GM12878 (cell line): ENCODE results near the gene ATP5PB. TPM values are rescaled to one million over a fixed set of nuclear protein-coding genes. Genes with fewer than 3 reads are reported as not detected.

Experiments
- ATAC-seq: fragments of 200-7000 bp; cut with Tn5 transposase; 3 replicates; pipeline ENCODE4 v1.9.1; 2020; ENCODE audit warnings: mild to moderate bottlenecking, moderate library complexity
- BruUV-seq: library from RNA; stranded (reverse); fragments of 400-500 nt; replicated peaks from 2 replicates; lab custom pipeline; 2021; lab: Mats Ljungman, UMichigan
- CTCF ChIA-PET: fragments of 300-600 bp; sonication (Branson Sonifier 250); formaldehyde crosslinking; extraction: SDS; loops from one replicate; lab custom pipeline; 2021; ENCODE audit warnings: inconsistent platforms; lab: Yijun Ruan, JAX
- POLR2A ChIA-PET: fragments of 350-600 bp; formaldehyde crosslinking; extraction: SDS; loops from one replicate; lab custom pipeline; 2021; ENCODE audit warnings: inconsistent platforms; lab: Charles Lee
- RAD21 ChIA-PET: fragments of 300-600 bp; sonication (Branson Sonifier 250); formaldehyde crosslinking; loops from one replicate; lab custom pipeline; 2023; ENCODE audit warnings: antibody characterized with exemption; ENCODE audit not compliant: unreplicated experiment; lab: Charles Lee
- SMC1A ChIA-PET: fragments of 300-600 bp; sonication (Branson Sonifier 250); formaldehyde crosslinking; loops from one replicate; lab custom pipeline; 2023; ENCODE audit not compliant: unreplicated experiment, uncharacterized antibody; lab: Charles Lee
- DNase-seq: peaks from one replicate; pipeline ENCODE4 v3.0.0-alpha.2; 2011; ENCODE audit warnings: low read depth, low spot score
- FAIRE-seq: peaks from 3 replicates; lab custom pipeline; 2011; peaks lifted over from hg19 to GRCh38; lab: Jason Lieb, UNC
- H2AFZ ChIP-seq: 2 replicates; pipeline ENCODE4 v1.6.0; 2011; ENCODE audit warnings: low read depth, low read length, control low read depth; ENCODE audit not compliant: control insufficient read depth
- H3K27ac ChIP-seq: 2 replicates; pipeline ENCODE4 v1.5.1; 2011; ENCODE audit warnings: control low read depth; ENCODE audit not compliant: control insufficient read depth, insufficient read depth
- H3K27me3 ChIP-seq, 2 experiments: replicated peaks in 1 of 2; 2 replicates each; pipeline versions ENCODE4 v1.6.0 to v1.6.1; 2011; ENCODE audit warnings: low read length in 1 of 2; ENCODE audit not compliant: control insufficient read depth in 2 of 2, insufficient read depth in 2 of 2
- H3K36me3 ChIP-seq, 2 experiments: 2 replicates each; pipeline ENCODE4 v1.5.1; 2011; ENCODE audit warnings: low read length in 1 of 2; ENCODE audit not compliant: control insufficient read depth in 2 of 2, insufficient read depth in 2 of 2
- H3K4me1 ChIP-seq: 2 replicates; pipeline ENCODE4 v1.6.1; 2011; ENCODE audit warnings: mild to moderate bottlenecking, low read length, moderate library complexity, mixed read lengths; ENCODE audit not compliant: control insufficient read depth, insufficient read depth
- H3K4me2 ChIP-seq: 2 replicates; pipeline ENCODE4 v1.6.0; 2011; ENCODE audit warnings: control low read depth; ENCODE audit not compliant: control insufficient read depth, insufficient read depth
- H3K4me3 ChIP-seq: fragments of 200-600 bp; sonication (generic); 2 replicates; pipeline ENCODE4 v1.5.1; 2016
- H3K79me2 ChIP-seq: 2 replicates; pipeline ENCODE4 v1.6.0; 2011; ENCODE audit warnings: low read length; ENCODE audit not compliant: control insufficient read depth, insufficient read depth
- H3K9ac ChIP-seq: 2 replicates; pipeline ENCODE4 v1.8.0; 2011; ENCODE audit warnings: low read length, control low read depth, mixed read lengths; ENCODE audit not compliant: control insufficient read depth, insufficient read depth
- H3K9me3 ChIP-seq: replicated peaks from 3 replicates; pipeline ENCODE4 v1.5.1; 2011; ENCODE audit warnings: mild to moderate bottlenecking, low read length; ENCODE audit not compliant: control insufficient read depth, insufficient read depth
- H4K20me1 ChIP-seq: 2 replicates; pipeline ENCODE4 v1.6.0; 2011; ENCODE audit not compliant: control insufficient read depth, insufficient read depth
- BACH1 ChIP-seq: fragments of 450-650 bp; IDR thresholded peaks from 2 replicates; pipeline ENCODE4 v1.6.1; 2017; ENCODE audit warnings: mild to moderate bottlenecking, borderline replicate concordance
- CBX5 ChIP-seq: sonication (generic); IDR thresholded peaks from 2 replicates; pipeline ENCODE4 v1.6.1; 2016; ENCODE audit warnings: low read depth, moderate library complexity, mild to moderate bottlenecking, inconsistent platforms
- DPF2 ChIP-seq: fragments of 450-650 bp; IDR thresholded peaks from 2 replicates; pipeline ENCODE4 v1.6.1; 2017; ENCODE audit warnings: mild to moderate bottlenecking
- E4F1 ChIP-seq: fragments of 450-650 bp; IDR thresholded peaks from 2 replicates; pipeline ENCODE4 v1.6.1; 2018; ENCODE audit warnings: borderline replicate concordance, mild to moderate bottlenecking; ENCODE audit not compliant: partially characterized antibody
- HDAC2 ChIP-seq: fragments of 200-600 bp; sonication (generic); IDR thresholded peaks from 2 replicates; pipeline ENCODE4 v1.6.1; 2017
- MYB ChIP-seq: fragments of 150-350 bp; IDR thresholded peaks from 2 replicates; pipeline ENCODE4 v1.6.1; 2014; ENCODE audit warnings: mild to moderate bottlenecking, low read depth, low read length, borderline replicate concordance
- RAD21 ChIP-seq: IDR thresholded peaks from 2 replicates; pipeline ENCODE4 v1.6.1; 2011; ENCODE audit warnings: mild to moderate bottlenecking, low read depth, low read length, moderate library complexity; ENCODE audit not compliant: insufficient read depth
- RB1 ChIP-seq: fragments of 450-650 bp; formaldehyde crosslinking; IDR thresholded peaks from 2 replicates; pipeline ENCODE4 v1.6.1; 2017; ENCODE audit warnings: mild to moderate bottlenecking, borderline replicate concordance
- RELA ChIP-seq: fragments of 450-650 bp; IDR thresholded peaks from 2 replicates; pipeline ENCODE4 v1.8.0; 2014; ENCODE audit warnings: borderline replicate concordance; ENCODE audit not compliant: partially characterized antibody
- SIN3A ChIP-seq: IDR thresholded peaks from 2 replicates; pipeline ENCODE4 v1.6.1; 2012; ENCODE audit warnings: low read depth, low read length, improper control_type of control experiment
- STAT1 ChIP-seq: fragments of 450-650 bp; conservative IDR thresholded peaks from 2 replicates; pipeline ENCODE4 v1.6.1; 2014; ENCODE audit warnings: antibody characterized with exemption, mild to moderate bottlenecking
- ZSCAN29 ChIP-seq: fragments of 450-650 bp; IDR thresholded peaks from 2 replicates; pipeline ENCODE4 v1.6.1; 2017; ENCODE audit warnings: mild to moderate bottlenecking, moderate library complexity
- WGBS: methylation state at CpG from one replicate; pipeline ENCODE4 v1.1.6; 2016; ENCODE audit warnings: low lambda C conversion rate; ENCODE audit not compliant: insufficient replicate concordance, insufficient coverage; ENCODE audit errors: missing lambda C conversion rate; 5-methylcytosine and 5-hydroxymethylcytosine counted together
- in situ Hi-C: fragments of 300-500 bp; cut with MboI; formaldehyde crosslinking; loops from 9 replicates; pipeline ENCODE4 v1.14.3; 2018; ENCODE audit warnings: mixed read lengths
- intact Hi-C: fragments of 100-400 bp; cut with micrococcal nuclease; formaldehyde crosslinking; loops from one replicate; pipeline ENCODE4 v1.14.2; 2022; ENCODE audit not compliant: unreplicated experiment
- polyA plus RNA-seq, 11 experiments: library from polyadenylated mRNA; depleted of rRNA in 4 of 11; unstranded in 6 of 11; stranded (reverse) in 5 of 11; fragments of >200 nt; fragmentation: Nextera tagmentation in 4 of 11; fragmentation: Illumina TruSeq in 1 of 11; extraction: Ambion mirVana in 4 of 11; extraction: Trizol in 1 of 11; gene quantifications; 1 replicate in 1 of 11; 2 replicates in 10 of 11; pipeline versions ENCODE4 v1.2.1 to v1.2.3, GENCODE V29; 2011 to 2016; ENCODE audit warnings: inconsistent platforms in 2 of 11, missing spikeins in 2 of 11, low read depth in 1 of 11
- total RNA-seq, 4 experiments: library from RNA; depleted of rRNA in 3 of 4; stranded (reverse); fragments of >200 nt in 3 of 4; fragmentation: Illumina TruSeq in 1 of 4; extraction: Trizol in 1 of 4; gene quantifications; 2 replicates each; pipeline versions ENCODE4 v1.2.1 to v1.2.3, GENCODE V29; 2013 to 2021
- TF ChIP-seq, protein P1 (sequence below): IDR thresholded peaks from 2 replicates; pipeline ENCODE4 v1.6.1; 2011; ENCODE audit warnings: borderline replicate concordance, low read depth, mild to moderate bottlenecking, moderate library complexity, mixed read lengths, low read length; ENCODE audit not compliant: insufficient read depth; ENCODE audit errors: extremely low read length
- TF ChIP-seq, protein P2 (sequence below): fragments of 450-650 bp; IDR thresholded peaks from 2 replicates; pipeline ENCODE4 v1.6.1; 2017; ENCODE audit warnings: low read depth, mild to moderate bottlenecking, moderate library complexity
- TF ChIP-seq, protein P3 (sequence below): IDR thresholded peaks from 2 replicates; pipeline ENCODE4 v1.6.1; 2011; ENCODE audit warnings: mild to moderate bottlenecking, low read depth, low read length, moderate library complexity; ENCODE audit not compliant: insufficient replicate concordance
- TF ChIP-seq, protein P4 (sequence below): fragments of 450-650 bp; IDR thresholded peaks from 2 replicates; pipeline ENCODE4 v1.6.1; 2016; ENCODE audit warnings: mild to moderate bottlenecking

Gene ATP5PB
- total and polyA plus RNA-seq, 10 of the 15 experiments (the other 5 are each of a cell fraction or from before 2014, with no cell fraction given) = 380 to 1,760 (median 677) TPM

DNA sequence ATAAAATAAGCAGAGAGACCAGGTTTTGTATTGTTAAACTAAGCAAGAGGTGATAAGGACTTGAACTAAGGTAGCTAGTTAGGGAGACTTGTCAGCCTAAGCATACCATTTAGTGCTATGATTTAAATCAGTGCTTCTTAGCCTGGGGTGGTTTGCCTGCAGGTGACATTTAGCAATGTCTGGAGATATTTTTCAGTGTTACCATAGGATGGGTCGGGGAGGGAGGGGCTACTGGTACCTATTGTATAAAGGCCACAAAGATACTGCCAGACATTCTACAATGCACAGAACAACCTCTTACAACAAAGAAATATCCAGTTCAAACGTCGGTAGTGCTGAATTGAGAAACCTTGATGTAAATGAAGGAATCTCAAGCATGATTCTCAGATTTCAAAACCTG, 3.3 kb downstream of the ATP5PB start:
- no peak for TF ChIP-seq MYB
- TF ChIP-seq, protein P1, sequence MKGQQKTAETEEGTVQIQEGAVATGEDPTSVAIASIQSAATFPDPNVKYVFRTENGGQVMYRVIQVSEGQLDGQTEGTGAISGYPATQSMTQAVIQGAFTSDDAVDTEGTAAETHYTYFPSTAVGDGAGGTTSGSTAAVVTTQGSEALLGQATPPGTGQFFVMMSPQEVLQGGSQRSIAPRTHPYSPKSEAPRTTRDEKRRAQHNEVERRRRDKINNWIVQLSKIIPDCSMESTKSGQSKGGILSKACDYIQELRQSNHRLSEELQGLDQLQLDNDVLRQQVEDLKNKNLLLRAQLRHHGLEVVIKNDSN = no peak
- TF ChIP-seq ZSCAN29 = no peak
- TF ChIP-seq, protein P2, sequence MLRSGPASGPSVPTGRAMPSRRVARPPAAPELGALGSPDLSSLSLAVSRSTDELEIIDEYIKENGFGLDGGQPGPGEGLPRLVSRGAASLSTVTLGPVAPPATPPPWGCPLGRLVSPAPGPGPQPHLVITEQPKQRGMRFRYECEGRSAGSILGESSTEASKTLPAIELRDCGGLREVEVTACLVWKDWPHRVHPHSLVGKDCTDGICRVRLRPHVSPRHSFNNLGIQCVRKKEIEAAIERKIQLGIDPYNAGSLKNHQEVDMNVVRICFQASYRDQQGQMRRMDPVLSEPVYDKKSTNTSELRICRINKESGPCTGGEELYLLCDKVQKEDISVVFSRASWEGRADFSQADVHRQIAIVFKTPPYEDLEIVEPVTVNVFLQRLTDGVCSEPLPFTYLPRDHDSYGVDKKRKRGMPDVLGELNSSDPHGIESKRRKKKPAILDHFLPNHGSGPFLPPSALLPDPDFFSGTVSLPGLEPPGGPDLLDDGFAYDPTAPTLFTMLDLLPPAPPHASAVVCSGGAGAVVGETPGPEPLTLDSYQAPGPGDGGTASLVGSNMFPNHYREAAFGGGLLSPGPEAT = no peak
- TF ChIP-seq RAD21 = no peak
- TF ChIP-seq STAT1 = no peak
- TF ChIP-seq RELA = no peak
- no peak for TF ChIP-seq HDAC2
- TF ChIP-seq CBX5 = no peak
- TF ChIP-seq DPF2 = no peak
- no peak for TF ChIP-seq RB1
- TF ChIP-seq E4F1 = no peak
- TF ChIP-seq, protein P3, sequence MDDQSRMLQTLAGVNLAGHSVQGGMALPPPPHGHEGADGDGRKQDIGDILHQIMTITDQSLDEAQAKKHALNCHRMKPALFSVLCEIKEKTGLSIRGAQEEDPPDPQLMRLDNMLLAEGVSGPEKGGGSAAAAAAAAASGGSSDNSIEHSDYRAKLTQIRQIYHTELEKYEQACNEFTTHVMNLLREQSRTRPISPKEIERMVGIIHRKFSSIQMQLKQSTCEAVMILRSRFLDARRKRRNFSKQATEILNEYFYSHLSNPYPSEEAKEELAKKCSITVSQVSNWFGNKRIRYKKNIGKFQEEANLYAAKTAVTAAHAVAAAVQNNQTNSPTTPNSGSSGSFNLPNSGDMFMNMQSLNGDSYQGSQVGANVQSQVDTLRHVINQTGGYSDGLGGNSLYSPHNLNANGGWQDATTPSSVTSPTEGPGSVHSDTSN = no peak
- TF ChIP-seq, protein P4, sequence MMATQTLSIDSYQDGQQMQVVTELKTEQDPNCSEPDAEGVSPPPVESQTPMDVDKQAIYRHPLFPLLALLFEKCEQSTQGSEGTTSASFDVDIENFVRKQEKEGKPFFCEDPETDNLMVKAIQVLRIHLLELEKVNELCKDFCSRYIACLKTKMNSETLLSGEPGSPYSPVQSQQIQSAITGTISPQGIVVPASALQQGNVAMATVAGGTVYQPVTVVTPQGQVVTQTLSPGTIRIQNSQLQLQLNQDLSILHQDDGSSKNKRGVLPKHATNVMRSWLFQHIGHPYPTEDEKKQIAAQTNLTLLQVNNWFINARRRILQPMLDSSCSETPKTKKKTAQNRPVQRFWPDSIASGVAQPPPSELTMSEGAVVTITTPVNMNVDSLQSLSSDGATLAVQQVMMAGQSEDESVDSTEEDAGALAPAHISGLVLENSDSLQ = no peak
- TF ChIP-seq SIN3A = no peak
- TF ChIP-seq BACH1 = no peak
- H3K4me3 ChIP-seq = no peak overlapping the region
- no peak for DNase-seq
- no TSS peak for BruUV-seq
- no peak overlapping the region for H3K4me2 ChIP-seq
- in situ Hi-C loops = no loop called here
- RAD21 ChIA-PET = interaction anchor here (0.6 to 2.6 kb wide), 3 partner anchors 24 to 230 kb away, joined by 3 to 13 read pairs (median 12); no protein-coding TSS in a partner anchor
- H3K9me3 ChIP-seq = no peaks in the 10 kb centered on the region
- H3K9ac ChIP-seq = no peak overlapping the region
- WGBS = 77% methylated on average over 3 of the region's 3 CpGs
- H3K79me2 ChIP-seq = peaks cover 73% of the 10 kb centered on the region
- no peak for FAIRE-seq
- no peak for ATAC-seq
- SMC1A ChIA-PET = interaction anchor here (0.9 to 2.6 kb wide), 13 partner anchors 10 to 316 kb away, joined by 3 to 11 read pairs (median 4); no protein-coding TSS in a partner anchor
- no peaks in the 10 kb centered on the region for H4K20me1 ChIP-seq
- POLR2A ChIA-PET = interaction anchor here (0.7 to 1.4 kb wide), 6 partner anchors 10 to 240 kb away, joined by 3 to 6 read pairs (median 3); no protein-coding TSS in a partner anchor
- no peak overlapping the region for H2AFZ ChIP-seq
- intact Hi-C loops = no loop called here
- no peak overlapping the region for H3K27ac ChIP-seq
- H3K36me3 ChIP-seq = peaks cover 2 to 3% of the 10 kb centered on the region in 2 experiments; a peak in 3 of 4 replicates
- no peaks in the 10 kb centered on the region for H3K27me3 ChIP-seq
- H3K4me1 ChIP-seq = peaks cover 15% of the 10 kb centered on the region
- CTCF ChIA-PET = interaction anchor here (1.2 to 5.0 kb wide), 5 partner anchors 11 to 302 kb away, joined by 3 to 32 read pairs (median 4); no protein-coding TSS in a partner anchor
